Hepatocyte (in vitro differentiated cells): ENCODE measurements around the gene TF. TPM values are rescaled to one million over a fixed set of nuclear protein-coding genes. Genes with fewer than 3 reads are reported as not detected.

Experiments
- DNase-seq: peaks from one replicate; pipeline ENCODE4 v3.0.0-alpha.2; 2016; ENCODE audit warnings: low spot score
- H2AFZ ChIP-seq: fragments of 200-600 bp; sonication (generic); 2 replicates; pipeline ENCODE4 v1.6.0; 2016; ENCODE audit warnings: antibody characterized with exemption, mild to moderate bottlenecking
- H3K27ac ChIP-seq: fragments of 200-600 bp; sonication (generic); 2 replicates; pipeline ENCODE4 v1.5.1; 2016; ENCODE audit warnings: mild to moderate bottlenecking
- H3K27me3 ChIP-seq: fragments of 200-600 bp; sonication (generic); 2 replicates; pipeline ENCODE4 v1.6.1; 2016
- H3K36me3 ChIP-seq: fragments of 200-600 bp; sonication (generic); replicated peaks from 2 replicates; pipeline ENCODE4 v1.5.1; 2016; ENCODE audit warnings: low read depth; ENCODE audit not compliant: insufficient read depth
- H3K4me1 ChIP-seq: fragments of 200-600 bp; sonication (generic); 2 replicates; pipeline ENCODE4 v1.5.1; 2016; ENCODE audit warnings: mild to moderate bottlenecking, moderate library complexity; ENCODE audit not compliant: insufficient read depth
- H3K4me2 ChIP-seq: fragments of 200-600 bp; sonication (generic); 2 replicates; pipeline ENCODE4 v1.6.0; 2016
- H3K4me3 ChIP-seq: fragments of 200-600 bp; sonication (generic); 2 replicates; pipeline ENCODE4 v1.5.1; 2016; ENCODE audit warnings: mild to moderate bottlenecking
- H3K79me2 ChIP-seq: fragments of 200-600 bp; sonication (generic); 2 replicates; pipeline ENCODE4 v1.6.0; 2017; ENCODE audit warnings: mild to moderate bottlenecking
- H3K9me2 ChIP-seq: fragments of 200-600 bp; sonication (generic); replicated peaks from 2 replicates; pipeline ENCODE4 v1.6.0; 2017; ENCODE audit warnings: mild to moderate bottlenecking; ENCODE audit not compliant: insufficient read depth
- H3K9me3 ChIP-seq: fragments of 200-600 bp; sonication (generic); 2 replicates; pipeline ENCODE4 v1.5.1; 2016; ENCODE audit warnings: low read depth, mild to moderate bottlenecking
- H4K20me1 ChIP-seq: fragments of 200-600 bp; sonication (generic); 2 replicates; pipeline ENCODE4 v1.6.0; 2016; ENCODE audit warnings: mild to moderate bottlenecking; ENCODE audit not compliant: insufficient read depth, poor library complexity, severe bottlenecking
- EZH2 ChIP-seq: fragments of 200-600 bp; sonication (generic); IDR thresholded peaks from 2 replicates; pipeline ENCODE4 v1.6.1; 2016; ENCODE audit warnings: antibody characterized with exemption, mild to moderate bottlenecking, borderline replicate concordance
- EZH2phosphoT487 ChIP-seq: fragments of 200-600 bp; sonication (generic); IDR thresholded peaks from one replicate; pipeline ENCODE4 v1.6.1; 2018; ENCODE audit warnings: antibody characterized with exemption, mild to moderate bottlenecking, low read depth, moderate library complexity; ENCODE audit not compliant: unreplicated experiment, severe bottlenecking
- WGBS: methylation state at CpG from one replicate; pipeline ENCODE4 v1.1.6; 2016; ENCODE audit warnings: low lambda C conversion rate; ENCODE audit errors: missing lambda C conversion rate; 5-methylcytosine and 5-hydroxymethylcytosine counted together
- polyA plus RNA-seq: library from polyadenylated mRNA; unstranded; fragments of >200 nt; fragmentation: Nextera tagmentation; extraction: Ambion mirVana; gene quantifications from 2 replicates; pipeline ENCODE4 v1.2.1, GENCODE V29; 2016
- total RNA-seq: library from RNA; depleted of rRNA; stranded (reverse); fragments of >200 nt; gene quantifications from 2 replicates; pipeline ENCODE4 v1.2.3, GENCODE V29; 2014
- TF ChIP-seq, protein P1 (sequence below): fragments of 200-600 bp; sonication (generic); IDR thresholded peaks from 2 replicates; pipeline ENCODE4 v1.5.1; 2016; ENCODE audit warnings: antibody characterized with exemption, mild to moderate bottlenecking; ENCODE audit not compliant: poor library complexity

The TF gene
- total and polyA plus RNA-seq, 2 experiments from 2014 or later, result 577 to 642 TPM

GRCh38 chr3:133838916-133839800, 93.0 kb downstream of the TF start:
- WGBS, result 89% methylated on average over 12 of the region's 12 CpGs
- Histone ChIP-seq H3K36me3 (no peaks in the 10 kb centered on the region), H3K4me3 (no peak overlapping the region), H4K20me1 (no peaks in the 10 kb centered on the region), H3K27ac (no peak overlapping the region), H3K27me3 (no peaks in the 10 kb centered on the region), H3K4me1 (no peaks in the 10 kb centered on the region), H3K79me2 (no peaks in the 10 kb centered on the region), H2AFZ (no peak overlapping the region), H3K4me2 (no peak overlapping the region), H3K9me3 (no peaks in the 10 kb centered on the region), H3K9me2 (no peaks in the 10 kb centered on the region)
- TF ChIP-seq, protein P1, sequence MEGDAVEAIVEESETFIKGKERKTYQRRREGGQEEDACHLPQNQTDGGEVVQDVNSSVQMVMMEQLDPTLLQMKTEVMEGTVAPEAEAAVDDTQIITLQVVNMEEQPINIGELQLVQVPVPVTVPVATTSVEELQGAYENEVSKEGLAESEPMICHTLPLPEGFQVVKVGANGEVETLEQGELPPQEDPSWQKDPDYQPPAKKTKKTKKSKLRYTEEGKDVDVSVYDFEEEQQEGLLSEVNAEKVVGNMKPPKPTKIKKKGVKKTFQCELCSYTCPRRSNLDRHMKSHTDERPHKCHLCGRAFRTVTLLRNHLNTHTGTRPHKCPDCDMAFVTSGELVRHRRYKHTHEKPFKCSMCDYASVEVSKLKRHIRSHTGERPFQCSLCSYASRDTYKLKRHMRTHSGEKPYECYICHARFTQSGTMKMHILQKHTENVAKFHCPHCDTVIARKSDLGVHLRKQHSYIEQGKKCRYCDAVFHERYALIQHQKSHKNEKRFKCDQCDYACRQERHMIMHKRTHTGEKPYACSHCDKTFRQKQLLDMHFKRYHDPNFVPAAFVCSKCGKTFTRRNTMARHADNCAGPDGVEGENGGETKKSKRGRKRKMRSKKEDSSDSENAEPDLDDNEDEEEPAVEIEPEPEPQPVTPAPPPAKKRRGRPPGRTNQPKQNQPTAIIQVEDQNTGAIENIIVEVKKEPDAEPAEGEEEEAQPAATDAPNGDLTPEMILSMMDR, result no peak
- TF ChIP-seq EZH2 (no peak), EZH2phosphoT487 (no peak)
- DNase-seq, result no peak

DNA sequence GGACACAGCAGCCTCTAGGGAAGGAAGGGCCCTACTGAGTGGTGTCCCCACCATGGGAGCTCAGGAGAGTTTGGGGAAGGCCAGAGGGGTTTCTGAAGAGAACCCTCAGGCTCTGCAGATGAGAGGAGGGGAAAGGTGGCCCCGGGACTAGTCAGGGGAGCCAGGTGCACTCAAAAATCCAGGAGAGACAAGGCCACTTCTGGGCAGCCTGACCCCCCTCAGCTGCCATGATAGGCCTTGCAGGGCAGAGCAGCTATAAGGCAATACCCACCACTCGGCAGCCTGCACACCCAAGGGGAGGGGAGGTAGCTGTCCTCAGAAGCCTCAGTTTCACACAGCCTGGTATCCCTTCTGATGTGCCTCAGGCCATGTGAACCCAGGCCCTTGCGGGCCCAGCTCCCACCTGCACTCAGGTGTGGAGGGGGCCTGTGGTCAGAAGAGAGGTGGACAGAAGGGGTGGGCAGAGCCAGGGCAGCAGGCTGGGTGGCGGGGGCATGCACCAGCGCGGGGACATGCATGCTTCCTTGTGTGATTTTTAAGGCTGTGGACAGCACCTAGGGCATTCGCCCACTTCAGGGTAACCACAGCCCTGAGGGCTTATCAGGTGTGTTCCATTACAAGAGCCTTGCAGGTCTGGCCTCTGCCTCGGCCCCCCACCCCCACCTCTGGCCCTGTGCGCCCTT, 94.0 kb downstream of the TF start:
- TF ChIP-seq, protein P1, result no peak
- no peak for TF ChIP-seq EZH2phosphoT487
- H4K20me1 ChIP-seq, result no peaks in the 10 kb centered on the region

GRCh38 chr3:133840767-133841166, 94.6 kb downstream of the TF start:
- H3K79me2 ChIP-seq, result no peaks in the 10 kb centered on the region
- H3K27ac ChIP-seq, result no peak overlapping the region
- 95% methylated on average over 6 of the region's 6 CpGs for WGBS
- no peaks in the 10 kb centered on the region for H3K27me3 ChIP-seq
- no peaks in the 10 kb centered on the region for H3K9me3 ChIP-seq
- H3K36me3 ChIP-seq, result no peaks in the 10 kb centered on the region
- no peak overlapping the region for H3K4me3 ChIP-seq
- no peak overlapping the region for H3K4me2 ChIP-seq
- H4K20me1 ChIP-seq, result no peaks in the 10 kb centered on the region
- H2AFZ ChIP-seq, result no peak overlapping the region
- no peak for DNase-seq
- no peaks in the 10 kb centered on the region for H3K9me2 ChIP-seq
- H3K4me1 ChIP-seq, result no peaks in the 10 kb centered on the region
- TF ChIP-seq EZH2 (no peak), EZH2phosphoT487 (no peak)
- TF ChIP-seq, protein P1, result no peak

More for the DNA sequence above, 94.0 kb downstream of the TF start:
- no peak for DNase-seq
- Histone ChIP-seq H3K27me3 (no peaks in the 10 kb centered on the region), H2AFZ (no peak overlapping the region), H3K36me3 (no peaks in the 10 kb centered on the region), H3K4me2 (no peak overlapping the region), H3K79me2 (no peaks in the 10 kb centered on the region), H3K27ac (no peak overlapping the region), H3K4me3 (no peak overlapping the region), H3K9me2 (no peaks in the 10 kb centered on the region), H3K9me3 (no peaks in the 10 kb centered on the region), H3K4me1 (no peaks in the 10 kb centered on the region)
- 97% methylated on average over 8 of the region's 9 CpGs for WGBS
